HepG2 (cell line): ENCODE measurements around the gene WFDC13. TPM values are rescaled to one million over a fixed set of nuclear protein-coding genes. Genes with fewer than 3 reads are reported as not detected.

Source experiments
- ATAC-seq: fragments of 200-7000 bp; cut with Tn5 transposase; 3 replicates; pipeline ENCODE4 v1.9.1; 2020; ENCODE audit warnings: mild to moderate bottlenecking, moderate library complexity
- BruUV-seq: library from RNA; stranded (reverse); fragments of 400-500 nt; replicated peaks from 2 replicates; lab custom pipeline; 2021; lab: Mats Ljungman, UMichigan
- CTCF ChIA-PET: fragments of 300-600 bp; formaldehyde crosslinking; extraction: SDS; loops from one replicate; lab custom pipeline; 2021; ENCODE audit warnings: low total read pairs, inconsistent platforms, low intra/inter-chr PET ratio; lab: Yijun Ruan, JAX
- POLR2A ChIA-PET: fragments of 350-600 bp; sonication (Branson Sonifier 250); formaldehyde crosslinking; loops from one replicate; lab custom pipeline; 2020; ENCODE audit warnings: antibody characterized with exemption, inconsistent platforms; lab: Yijun Ruan, JAX
- DNase-seq: peaks from one replicate; pipeline ENCODE4 v3.0.0-alpha.2; 2015; ENCODE audit warnings: low spot score
- FAIRE-seq: peaks from 3 replicates; lab custom pipeline; 2011; peaks lifted over from hg19 to GRCh38; lab: Jason Lieb, UNC
- H2AFZ ChIP-seq: one replicate; pipeline ENCODE4 v1.6.1; 2011; ENCODE audit warnings: low read length, inconsistent platforms
- H3K27ac ChIP-seq: fragments of 300-600 bp; 3 replicates; pipeline ENCODE4 v1.8.0; 2011; ENCODE audit warnings: mixed run types, mild to moderate bottlenecking, mixed read lengths, low read length, inconsistent platforms; ENCODE audit not compliant: insufficient read depth; ENCODE audit errors: extremely low read length
- H3K27me3 ChIP-seq, 2 experiments: fragments of 200-600 bp in 1 of 2; 2 replicates in 1 of 2; 3 replicates in 1 of 2; pipeline versions ENCODE4 v1.6.0 to v1.8.0; 2011; ENCODE audit warnings: low read length in 2 of 2, mild to moderate bottlenecking in 2 of 2, moderate library complexity in 2 of 2, inconsistent platforms in 1 of 2; ENCODE audit not compliant: insufficient read depth in 2 of 2, control insufficient read depth in 1 of 2
- H3K36me3 ChIP-seq, 2 experiments: fragments of 200-600 bp in 1 of 2; replicated peaks in 1 of 2; 2 replicates in 1 of 2; 3 replicates in 1 of 2; pipeline versions ENCODE4 v1.5.1 to v1.8.0; 2011; ENCODE audit warnings: low read length in 2 of 2, inconsistent platforms in 1 of 2; ENCODE audit not compliant: insufficient read depth in 2 of 2, control insufficient read depth in 1 of 2
- H3K4me1 ChIP-seq: 2 replicates; pipeline ENCODE4 v1.5.1; 2012; ENCODE audit warnings: low read length, inconsistent platforms; ENCODE audit not compliant: insufficient read depth
- H3K4me2 ChIP-seq: 2 replicates; pipeline ENCODE4 v1.6.0; 2011; ENCODE audit warnings: low read depth, low read length, inconsistent platforms
- H3K4me3 ChIP-seq, 3 experiments: fragments of 200-600 bp in 1 of 3; sonication (generic), shearing (Covaris generic) in 1 of 3; replicated peaks in 1 of 3; 2 replicates each; pipeline ENCODE4 v1.5.1; 2011 to 2016; ENCODE audit warnings: low read length in 3 of 3, inconsistent platforms in 2 of 3, low read depth in 2 of 3, mild to moderate bottlenecking in 2 of 3, control low read depth in 1 of 3, mixed read lengths in 1 of 3; ENCODE audit not compliant: insufficient read depth in 1 of 3
- H3K79me2 ChIP-seq: one replicate; pipeline ENCODE4 v1.6.1; 2011; ENCODE audit warnings: low read length, inconsistent platforms; ENCODE audit not compliant: insufficient read depth
- H3K9ac ChIP-seq: 2 replicates; pipeline ENCODE4 v1.6.0; 2011; ENCODE audit warnings: mild to moderate bottlenecking, low read depth, low read length, inconsistent platforms; ENCODE audit not compliant: insufficient read depth
- H3K9me3 ChIP-seq: 2 replicates; pipeline ENCODE4 v1.5.1; 2012; ENCODE audit warnings: mild to moderate bottlenecking, low read length
- H4K20me1 ChIP-seq: 2 replicates; pipeline ENCODE4 v1.6.0; 2011; ENCODE audit warnings: inconsistent platforms, mild to moderate bottlenecking, low read length, moderate library complexity; ENCODE audit not compliant: insufficient read depth
- CENPX ChIP-seq: sonication (generic); formaldehyde crosslinking; IDR thresholded peaks from 2 replicates; pipeline ENCODE4 v1.9.0; 2021; ENCODE audit warnings: mild to moderate bottlenecking, missing genetic modification reagents, moderate library complexity
- ETV5 ChIP-seq: IDR thresholded peaks from 2 replicates; pipeline ENCODE4 v1.6.1; 2018; ENCODE audit warnings: missing biosample characterization, missing genetic modification reagents, inconsistent platforms, borderline replicate concordance
- FOXC1 ChIP-seq: sonication (generic); formaldehyde crosslinking; IDR thresholded peaks from 2 replicates; pipeline ENCODE4 v1.8.0; 2022; ENCODE audit warnings: mild to moderate bottlenecking, missing genetic modification reagents, borderline replicate concordance
- POLR2AphosphoS2 ChIP-seq: IDR thresholded peaks from 2 replicates; pipeline ENCODE4 v1.6.1; 2011; ENCODE audit warnings: low read depth, low read length, improper control_type of control experiment
- ZNF225 ChIP-seq: sonication (generic); formaldehyde crosslinking; IDR thresholded peaks from 2 replicates; pipeline ENCODE4 v1.4.0; 2020; ENCODE audit warnings: mild to moderate bottlenecking, missing genetic modification reagents
- ZNF274 ChIP-seq: sonication (generic); formaldehyde crosslinking; IDR thresholded peaks from 2 replicates; pipeline ENCODE4 v1.5.1; 2020; ENCODE audit warnings: mild to moderate bottlenecking, missing genetic modification reagents
- ZNF335 ChIP-seq: sonication (generic); formaldehyde crosslinking; IDR thresholded peaks from 2 replicates; pipeline ENCODE4 v1.4.0; 2020; ENCODE audit warnings: missing genetic modification reagents
- WGBS: methylation state at CpG from one replicate; pipeline ENCODE4 v1.1.6; 2017; ENCODE audit warnings: low lambda C conversion rate; 5-methylcytosine and 5-hydroxymethylcytosine counted together
- in situ Hi-C: cut with HindIII; loops from 2 replicates; pipeline ENCODE4 v1.10.0; 2017; ENCODE audit warnings: low pct_unique_long_range_greater_than_20kb; ENCODE audit not compliant: extremely low pct_ligation_motif_present
- intact Hi-C: fragments of 100-400 bp; cut with micrococcal nuclease; formaldehyde crosslinking; loops from one replicate; pipeline ENCODE4 v1.10.0; 2022; ENCODE audit not compliant: unreplicated experiment
- polyA plus RNA-seq, 8 experiments: library from polyadenylated mRNA; depleted of rRNA in 3 of 8; stranded (reverse) in 7 of 8; unstranded in 1 of 8; fragments of >200 nt; fragmentation: Illumina TruSeq in 4 of 8; extraction: Trizol in 4 of 8; gene quantifications; 2 replicates each; pipeline versions ENCODE4 v1.2.1 to v1.2.3, GENCODE V29; 2011 to 2016; ENCODE audit warnings: low read depth in 4 of 8, missing spikeins in 1 of 8, mixed read lengths in 1 of 8; ENCODE audit not compliant: insufficient read depth in 1 of 8
- total RNA-seq, 5 experiments: library from RNA; depleted of rRNA; stranded (reverse); fragments of >200 nt; fragmentation: Illumina TruSeq; extraction: Trizol; gene quantifications; 2 replicates each; pipeline ENCODE4 v1.2.3, GENCODE V29; 2016; ENCODE audit warnings: low read depth in 1 of 5
- TF ChIP-seq, protein P1 (sequence below): sonication (generic); formaldehyde crosslinking; IDR thresholded peaks from 2 replicates; pipeline ENCODE4 v1.5.0; 2020; ENCODE audit warnings: mild to moderate bottlenecking, missing genetic modification reagents, borderline replicate concordance

WFDC13 gene
- total and polyA plus RNA-seq, 2 of the 13 experiments (the other 11 are each of a cell fraction or from before 2014, with no cell fraction given) = not detected

- TF ChIP-seq ZNF274 (no peak), POLR2AphosphoS2 (no peak)
Measured at GRCh38 chr20:45725134-45725533, 23.3 kb downstream of the WFDC13 start (continued).

DNA sequence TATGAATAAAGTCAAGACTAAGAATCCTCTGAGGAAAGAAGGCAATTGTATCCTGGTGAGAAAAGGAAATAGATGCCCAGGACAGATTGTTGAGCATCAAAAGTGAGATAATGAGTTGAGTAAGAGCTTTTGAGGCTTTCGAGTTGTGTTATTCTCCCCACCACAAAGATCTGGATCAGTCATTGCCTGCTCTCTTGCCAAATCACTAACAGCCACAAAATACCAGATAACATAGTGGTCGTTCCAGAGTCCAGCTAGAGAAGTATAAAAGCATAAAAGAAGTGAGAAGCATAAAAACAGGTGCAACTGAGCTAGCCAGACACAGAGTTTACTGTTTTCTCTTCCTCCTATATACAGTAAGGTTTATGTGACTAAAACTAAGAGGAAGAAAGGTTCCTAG lies 25.2 kb downstream of the WFDC13 start:
- no peaks in the 10 kb centered on the region for H4K20me1 ChIP-seq
- no peak for FAIRE-seq
- peaks cover 10% of the 10 kb centered on the region for H3K4me1 ChIP-seq
- no peaks in the 10 kb centered on the region for H3K27me3 ChIP-seq
- TF ChIP-seq CENPX (CRISPR knock-in tag) (no peak), ETV5 (no peak), FOXC1 (no peak), ZNF335 (CRISPR knock-in tag) (no peak), ZNF225 (no peak)
- TF ChIP-seq, protein P1, sequence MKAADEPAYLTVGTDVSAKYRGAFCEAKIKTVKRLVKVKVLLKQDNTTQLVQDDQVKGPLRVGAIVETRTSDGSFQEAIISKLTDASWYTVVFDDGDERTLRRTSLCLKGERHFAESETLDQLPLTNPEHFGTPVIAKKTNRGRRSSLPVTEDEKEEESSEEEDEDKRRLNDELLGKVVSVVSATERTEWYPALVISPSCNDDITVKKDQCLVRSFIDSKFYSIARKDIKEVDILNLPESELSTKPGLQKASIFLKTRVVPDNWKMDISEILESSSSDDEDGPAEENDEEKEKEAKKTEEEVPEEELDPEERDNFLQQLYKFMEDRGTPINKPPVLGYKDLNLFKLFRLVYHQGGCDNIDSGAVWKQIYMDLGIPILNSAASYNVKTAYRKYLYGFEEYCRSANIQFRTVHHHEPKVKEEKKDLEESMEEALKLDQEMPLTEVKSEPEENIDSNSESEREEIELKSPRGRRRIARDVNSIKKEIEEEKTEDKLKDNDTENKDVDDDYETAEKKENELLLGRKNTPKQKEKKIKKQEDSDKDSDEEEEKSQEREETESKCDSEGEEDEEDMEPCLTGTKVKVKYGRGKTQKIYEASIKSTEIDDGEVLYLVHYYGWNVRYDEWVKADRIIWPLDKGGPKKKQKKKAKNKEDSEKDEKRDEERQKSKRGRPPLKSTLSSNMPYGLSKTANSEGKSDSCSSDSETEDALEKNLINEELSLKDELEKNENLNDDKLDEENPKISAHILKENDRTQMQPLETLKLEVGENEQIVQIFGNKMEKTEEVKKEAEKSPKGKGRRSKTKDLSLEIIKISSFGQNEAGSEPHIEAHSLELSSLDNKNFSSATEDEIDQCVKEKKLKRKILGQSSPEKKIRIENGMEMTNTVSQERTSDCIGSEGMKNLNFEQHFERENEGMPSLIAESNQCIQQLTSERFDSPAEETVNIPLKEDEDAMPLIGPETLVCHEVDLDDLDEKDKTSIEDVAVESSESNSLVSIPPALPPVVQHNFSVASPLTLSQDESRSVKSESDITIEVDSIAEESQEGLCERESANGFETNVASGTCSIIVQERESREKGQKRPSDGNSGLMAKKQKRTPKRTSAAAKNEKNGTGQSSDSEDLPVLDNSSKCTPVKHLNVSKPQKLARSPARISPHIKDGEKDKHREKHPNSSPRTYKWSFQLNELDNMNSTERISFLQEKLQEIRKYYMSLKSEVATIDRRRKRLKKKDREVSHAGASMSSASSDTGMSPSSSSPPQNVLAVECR (CRISPR knock-in tag) = no peak
- intact Hi-C loops (no loop called here), in situ Hi-C loops (no loop called here)
- no peak overlapping the region for H3K27ac ChIP-seq
- no TSS peak for BruUV-seq
- ChIA-PET CTCF (no interaction called here), POLR2A (no interaction called here)
- no peaks in the 10 kb centered on the region for H3K79me2 ChIP-seq
- H3K9me3 ChIP-seq = peaks cover 7% of the 10 kb centered on the region; the same call in 1 of the 2 replicates
- H3K36me3 ChIP-seq = no peaks in the 10 kb centered on the region
- DNase-seq = no peak
- ATAC-seq = no peak
- 4% methylated on average over 2 of the region's 2 CpGs for WGBS
- H3K4me2 ChIP-seq = no peak overlapping the region
- H2AFZ ChIP-seq = no peak overlapping the region
- H3K4me3 ChIP-seq = no peak overlapping the region
- H3K9ac ChIP-seq = no peak overlapping the region
